HK-2 (cell line): ENCODE results near the gene ZBTB16.
A peak's percentile ranks its signal among the peaks of the same experiment; 100 is the strongest.

Experiments
- DNase-seq: peaks from one replicate; pipeline ENCODE4 v3.0.0-alpha.2; 2018; ENCODE audit not compliant: unreplicated experiment

ZBTB16 gene

DNA sequence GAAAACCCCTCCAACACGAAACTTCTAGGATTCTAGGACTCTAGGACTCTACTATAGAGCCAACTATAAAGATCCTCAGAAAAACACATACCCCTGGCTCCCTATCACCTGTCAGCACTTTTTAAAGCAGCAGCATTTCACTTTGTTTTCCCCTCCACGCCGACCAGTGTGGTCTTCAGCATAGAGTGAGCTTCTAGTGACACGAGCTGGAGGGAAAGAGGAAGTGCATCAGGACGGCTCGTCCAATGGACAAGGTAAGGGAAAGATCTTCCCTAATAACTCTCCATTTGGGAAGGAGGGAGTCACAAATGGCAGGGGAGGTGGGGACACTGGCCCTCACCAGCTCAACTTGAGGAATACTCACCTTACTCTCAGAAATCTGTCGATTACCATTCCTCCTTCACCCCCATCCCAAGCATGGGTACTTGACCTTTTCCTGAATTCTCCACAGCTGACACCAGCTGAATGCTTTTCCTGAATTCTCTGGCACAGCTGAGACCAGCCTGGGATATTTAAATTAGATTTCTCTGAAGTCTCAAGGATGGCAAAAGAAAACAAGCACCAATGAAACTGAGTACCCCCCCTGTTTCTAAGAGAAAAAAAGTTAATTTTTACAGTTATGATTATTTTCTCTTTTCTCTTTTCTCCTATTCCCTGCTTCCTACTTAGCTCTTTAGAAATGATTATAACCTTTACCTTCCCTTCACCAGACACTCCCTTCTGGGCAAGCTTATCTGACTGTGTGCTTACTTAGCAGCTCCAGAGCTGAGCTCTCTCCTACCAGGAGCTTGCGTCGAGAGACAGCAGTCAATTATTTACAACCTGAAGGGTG, 203.4 kb downstream of the ZBTB16 start:
- no peak for DNase-seq

DNA sequence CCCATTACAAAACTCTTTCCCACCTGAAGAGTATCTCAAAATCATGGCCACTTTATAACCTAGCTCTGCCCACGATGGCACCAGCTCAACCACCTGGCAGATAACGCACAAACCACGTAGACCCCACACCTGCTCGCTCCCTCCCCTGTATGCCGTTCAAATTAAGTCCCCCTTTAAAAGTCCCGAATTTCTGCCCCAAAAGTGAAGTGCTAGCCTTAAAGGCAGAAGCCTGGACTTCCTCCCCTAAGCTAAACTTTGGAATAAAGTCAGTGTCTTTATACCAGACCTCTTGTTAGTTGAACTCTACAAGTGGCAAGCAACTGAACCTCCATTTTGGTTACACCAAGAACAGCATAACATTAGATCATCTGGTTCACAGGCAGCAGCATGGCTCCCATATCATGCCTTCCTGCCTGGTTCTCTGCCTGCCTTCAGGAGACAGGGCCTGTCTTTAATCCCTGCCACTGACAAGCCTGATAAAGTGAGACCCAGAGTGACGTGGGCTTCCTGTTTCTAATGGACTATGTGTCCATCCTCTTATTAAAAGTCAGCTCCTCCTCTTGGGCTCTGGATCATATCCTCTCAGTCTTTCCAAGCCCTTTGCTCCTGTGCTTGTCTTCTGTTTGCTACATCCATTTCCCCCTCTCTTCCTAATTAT, 204.1 kb downstream of the ZBTB16 start:
- no peak for DNase-seq

DNA sequence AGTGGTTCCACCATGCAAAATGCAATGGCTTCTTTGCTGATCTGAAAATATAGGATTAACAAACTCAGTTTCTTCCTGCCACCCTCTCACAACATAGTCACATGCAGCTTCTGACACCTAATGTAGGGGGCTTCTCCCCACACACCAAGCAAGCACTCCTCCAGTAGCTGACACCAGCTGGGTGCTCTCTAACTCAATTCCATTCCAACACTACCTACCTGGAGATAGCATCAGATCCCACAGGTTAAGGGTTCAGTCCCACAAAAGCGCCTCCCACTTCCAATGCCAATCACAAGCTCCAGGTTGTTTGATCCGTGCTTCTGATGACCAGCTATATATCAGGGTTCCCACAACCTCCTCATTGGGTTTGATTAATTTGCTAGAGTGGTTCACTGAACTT, 204.9 kb downstream of the ZBTB16 start:
- DNase-seq, result no peak

DNA sequence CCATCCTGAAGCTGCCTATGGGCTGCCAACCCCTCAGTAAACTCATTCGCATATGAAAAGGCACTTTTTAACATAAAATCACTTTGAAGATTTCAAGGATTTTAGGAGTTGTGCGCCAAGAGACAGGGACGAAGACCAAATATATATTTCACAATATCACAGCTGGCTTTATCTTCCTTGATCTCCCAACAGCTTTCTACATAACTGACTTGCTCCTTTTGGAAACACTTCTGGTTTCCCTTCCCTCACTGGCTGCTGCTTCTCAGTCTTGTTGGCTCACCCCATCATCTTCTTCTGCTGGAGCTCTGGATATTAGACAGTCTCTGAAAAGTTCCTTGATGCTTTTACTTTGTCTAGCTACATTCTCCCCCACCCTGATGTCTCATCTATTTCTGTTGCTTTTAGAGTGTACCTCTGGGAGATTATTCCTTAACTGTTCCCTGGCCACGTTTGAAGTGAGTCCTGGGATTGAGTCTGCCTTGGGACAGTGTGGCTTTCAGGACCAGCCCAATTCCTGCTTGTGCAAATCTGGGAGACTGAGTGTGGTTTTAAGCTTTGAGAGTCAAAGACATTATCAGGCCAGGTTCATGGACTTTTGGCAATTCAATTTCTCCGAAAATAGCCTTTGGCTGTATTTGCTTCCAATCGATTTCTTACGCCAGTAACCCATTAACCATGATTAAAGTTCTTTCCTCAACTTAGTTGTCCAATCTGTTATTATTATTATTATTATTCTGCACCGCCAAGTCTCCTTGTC, 205.8 kb downstream of the ZBTB16 start:
- no peak for DNase-seq

DNA sequence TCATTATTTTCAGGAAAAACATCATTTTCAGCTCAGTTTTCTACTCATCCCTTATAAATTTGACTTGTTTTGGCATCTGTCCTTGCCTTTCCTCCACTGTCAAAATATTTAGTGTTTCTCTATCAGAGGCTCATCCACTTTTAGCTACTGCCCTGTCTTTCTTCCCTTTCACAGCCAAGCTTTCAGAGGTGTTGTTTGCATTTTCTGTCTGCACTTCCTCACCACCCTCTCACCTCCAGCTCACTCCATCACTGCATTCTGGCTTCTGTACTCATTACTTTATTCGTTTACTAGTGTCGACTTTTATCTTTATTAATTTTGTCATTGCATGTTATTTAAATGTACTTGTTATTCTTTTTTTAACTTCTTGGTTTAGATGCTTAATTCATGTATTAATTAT, 210.0 kb downstream of the ZBTB16 start:
- DNase-seq, result no peak

DNA sequence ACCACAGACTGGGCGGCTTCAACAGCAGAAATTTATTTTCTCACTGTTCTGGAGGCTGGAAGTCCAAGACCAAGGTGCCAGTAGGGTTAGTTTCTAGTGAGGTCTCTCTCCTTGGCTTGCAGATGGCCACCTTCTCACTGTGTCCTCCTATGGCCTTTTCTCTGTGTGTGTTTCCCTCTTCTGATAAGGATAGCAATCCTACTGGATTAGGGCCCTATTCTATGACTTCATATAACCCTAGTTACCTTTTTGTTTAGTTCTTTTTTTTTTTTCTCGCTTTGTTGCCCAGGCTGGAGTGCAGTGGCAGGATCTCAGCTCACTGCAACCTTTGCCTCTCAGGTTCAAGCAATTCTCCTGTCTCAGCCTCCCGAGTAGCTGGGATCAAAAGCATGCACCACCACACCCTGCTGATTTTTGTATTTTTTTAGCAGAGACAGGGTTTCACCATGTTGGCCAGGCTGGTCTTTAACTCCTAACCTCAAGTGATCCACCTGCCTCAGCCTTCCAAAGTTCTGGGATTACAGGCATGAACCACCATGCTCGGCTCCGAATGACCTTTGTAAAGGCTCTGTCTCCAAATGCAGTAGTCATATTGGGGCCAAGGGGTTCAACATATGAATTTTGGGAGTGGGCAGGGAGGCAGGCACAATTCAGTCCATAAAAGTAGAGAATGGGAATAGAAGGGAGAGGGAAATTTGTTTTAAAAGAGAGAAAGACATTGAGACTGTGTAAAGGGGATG, 211.2 kb downstream of the ZBTB16 start:
- no peak for DNase-seq

DNA sequence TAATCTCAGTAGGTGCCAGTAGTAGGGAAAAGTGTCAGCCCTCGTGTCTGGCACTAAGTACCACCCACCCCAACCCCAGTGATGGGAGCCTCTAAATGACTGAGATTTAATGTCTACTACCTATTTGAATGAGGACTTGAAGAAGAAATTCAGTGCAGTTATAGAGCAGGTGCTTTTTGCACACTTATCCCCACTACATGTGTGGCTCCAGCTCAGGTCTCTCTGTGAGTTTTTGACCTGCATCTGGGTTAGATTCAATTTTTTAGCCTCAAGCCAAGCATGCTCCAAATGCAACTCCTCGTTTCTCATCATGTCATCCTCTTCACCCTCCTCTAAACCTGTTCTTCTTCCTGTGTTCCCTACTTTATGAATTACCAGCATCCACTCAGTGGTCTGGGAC, 211.8 kb downstream of the ZBTB16 start:
- DNase-seq, result no peak

DNA sequence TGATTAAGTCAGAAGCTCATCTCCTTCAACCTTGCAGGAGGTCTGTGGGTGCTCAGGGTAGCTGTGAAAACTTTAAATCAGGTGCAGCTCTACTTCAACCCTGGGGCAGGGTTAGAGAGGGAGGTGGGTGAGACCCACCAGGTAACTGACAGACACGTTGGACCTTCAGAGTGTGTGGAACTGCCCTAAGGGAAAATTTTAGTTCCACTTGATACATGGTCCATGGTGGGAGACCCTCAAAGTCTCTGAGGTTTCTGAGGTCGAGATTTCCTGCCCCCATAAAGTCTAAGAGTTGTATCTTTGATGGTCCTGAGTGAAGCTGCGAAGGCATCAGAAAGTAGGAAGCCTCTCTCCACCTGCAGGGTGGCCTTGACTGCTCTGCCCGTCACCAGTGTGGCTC, 212.8 kb downstream of the ZBTB16 start:
- DNase-seq, result no peak

DNA sequence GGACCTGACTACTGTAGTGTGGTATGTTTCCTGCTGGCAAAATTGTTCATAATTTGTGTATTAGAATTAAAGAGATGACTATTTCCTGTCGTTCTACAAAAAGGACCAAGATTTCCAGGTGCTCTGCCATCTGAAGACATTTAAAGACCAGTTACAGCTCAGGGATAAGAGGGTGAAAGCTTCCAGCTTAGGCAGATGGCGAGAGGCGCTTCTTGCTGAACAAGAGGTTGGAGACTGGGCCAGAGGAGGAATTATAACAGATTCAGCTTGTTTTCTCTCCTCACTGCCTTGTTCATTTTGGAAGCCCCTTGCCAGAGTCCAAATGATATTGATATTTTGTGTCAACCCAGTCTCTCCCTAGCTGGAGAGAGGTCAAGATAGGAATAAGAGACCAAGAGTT, 213.6 kb downstream of the ZBTB16 start:
- DNase-seq, result no peak

DNA sequence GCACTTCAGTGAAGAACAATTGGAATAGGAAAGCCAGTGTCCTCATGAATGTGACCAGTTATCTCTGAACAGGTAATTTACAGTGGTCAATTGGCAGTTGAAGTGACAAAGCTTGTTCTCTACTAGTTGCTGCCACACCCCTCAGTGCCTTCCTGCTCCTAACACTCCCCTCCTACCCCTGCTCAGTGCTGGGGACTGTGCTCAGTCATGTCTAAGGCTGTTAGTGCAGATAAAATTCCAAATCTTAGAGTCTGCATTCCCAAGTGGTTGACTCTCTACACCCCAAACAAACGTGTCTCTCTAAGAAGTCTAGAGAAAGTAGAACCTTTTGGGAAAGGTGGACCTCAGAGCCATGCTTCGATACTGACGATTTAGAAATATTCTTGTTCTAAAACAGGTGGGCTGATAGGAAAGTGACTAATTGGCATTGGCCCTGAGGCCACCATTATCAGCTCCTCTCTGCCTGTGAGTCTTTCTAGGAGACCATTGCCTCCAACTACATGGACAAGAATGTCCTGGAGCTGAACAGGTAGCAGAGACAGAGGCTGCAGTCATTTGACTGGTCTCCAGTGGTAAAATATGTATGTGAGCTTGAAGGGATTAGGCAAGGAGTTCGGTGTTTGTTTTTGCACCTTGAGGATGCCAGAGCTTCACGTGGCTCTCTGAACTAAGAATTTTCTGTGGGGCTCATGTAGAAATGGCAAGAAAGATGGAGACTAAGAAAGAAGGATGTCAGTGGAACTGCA, 214.6 kb downstream of the ZBTB16 start:
- DNase-seq, result no peak

DNA sequence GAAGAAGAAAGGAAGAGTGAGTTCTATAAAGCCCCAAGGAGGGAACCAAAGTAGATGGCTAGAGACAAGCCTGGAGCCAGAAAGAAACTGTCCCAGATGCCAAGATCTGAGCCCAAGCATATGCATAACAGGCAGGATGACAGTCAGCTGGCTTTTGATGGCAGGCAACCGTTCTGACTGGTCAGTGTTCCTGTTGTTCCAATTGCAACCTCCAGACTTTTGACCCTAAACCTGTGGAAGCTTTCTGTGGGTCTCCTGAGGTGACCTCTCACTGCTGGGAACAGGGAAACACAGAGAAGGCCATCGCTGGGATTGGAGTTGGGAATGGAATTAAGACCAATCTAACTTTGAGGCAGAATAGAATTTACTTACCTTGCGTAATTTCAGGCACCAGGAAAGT, 215.1 kb downstream of the ZBTB16 start:
- DNase-seq, result no peak

DNA sequence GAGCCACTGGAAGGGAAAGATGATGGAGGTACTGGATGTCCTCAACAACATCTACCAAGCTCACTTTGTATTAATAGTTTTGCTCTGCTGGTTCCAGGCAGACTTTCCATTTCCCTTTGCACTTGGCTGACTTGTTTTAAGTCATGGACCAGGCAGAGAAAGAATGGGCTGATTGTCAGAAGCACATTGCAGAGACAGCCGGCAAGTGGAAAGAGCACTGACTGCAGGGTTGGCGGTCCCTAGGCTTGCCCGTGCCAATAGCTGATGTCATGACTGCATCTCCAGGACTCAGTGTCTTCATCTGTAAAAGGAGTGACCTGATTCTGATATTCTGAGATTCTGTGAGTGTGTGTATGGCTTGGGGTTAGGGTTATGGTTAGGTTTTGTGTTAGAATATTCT, 215.8 kb downstream of the ZBTB16 start:
- DNase-seq, result no peak

DNA sequence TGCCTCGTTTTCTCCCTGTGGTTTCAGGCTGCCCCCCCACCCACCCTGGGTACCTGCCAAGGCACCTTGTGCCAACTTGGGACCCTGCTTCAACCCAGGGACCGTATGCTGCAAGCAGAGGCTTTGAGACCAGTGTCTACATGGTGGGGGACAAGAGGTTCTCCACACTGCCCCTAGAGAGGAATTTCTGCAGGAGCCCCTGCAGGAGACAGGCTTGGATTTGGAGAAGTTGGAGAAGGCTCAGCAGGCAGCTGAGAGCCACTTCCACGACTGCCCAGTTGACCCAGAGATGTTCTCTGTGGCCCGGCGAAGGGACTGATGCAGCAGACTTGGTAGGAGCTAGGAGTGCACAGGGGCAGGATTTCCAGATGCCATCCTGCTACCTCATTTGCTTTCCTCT, 216.6 kb downstream of the ZBTB16 start:
- DNase-seq, result no peak

DNA sequence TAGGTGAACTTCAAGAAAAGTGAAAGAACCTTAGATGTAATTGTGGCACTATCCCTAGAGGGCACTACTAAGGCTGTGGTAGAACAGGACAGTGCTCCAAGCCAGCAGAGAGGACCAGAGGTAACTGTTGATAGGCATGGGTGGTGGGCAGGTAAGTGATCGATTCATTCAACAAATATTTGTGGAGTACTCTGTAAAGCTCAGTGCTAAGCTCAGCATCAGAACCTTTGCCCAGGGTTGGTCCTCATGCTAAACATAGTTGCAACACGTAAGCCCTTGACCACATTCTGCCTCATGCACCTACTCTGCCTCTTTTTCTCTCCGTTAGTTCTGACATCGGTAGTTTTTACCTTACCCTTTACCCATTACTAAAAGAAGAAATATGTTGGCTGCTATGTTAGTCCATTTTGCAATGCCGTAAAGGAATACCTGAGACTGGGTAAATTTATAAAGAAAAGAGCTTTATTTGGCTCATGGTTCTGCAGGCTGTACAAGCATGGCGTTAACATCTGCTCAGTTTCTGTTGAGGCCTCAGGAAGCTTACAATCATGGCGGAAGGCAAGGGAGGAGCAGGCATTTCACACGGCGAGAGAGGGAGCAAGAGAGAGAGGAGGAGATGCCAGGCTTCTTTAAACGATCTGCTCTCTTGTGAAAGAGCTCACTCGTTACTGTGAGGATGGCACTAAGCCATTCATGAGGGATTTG, 218.3 kb downstream of the ZBTB16 start:
- no peak for DNase-seq

DNA sequence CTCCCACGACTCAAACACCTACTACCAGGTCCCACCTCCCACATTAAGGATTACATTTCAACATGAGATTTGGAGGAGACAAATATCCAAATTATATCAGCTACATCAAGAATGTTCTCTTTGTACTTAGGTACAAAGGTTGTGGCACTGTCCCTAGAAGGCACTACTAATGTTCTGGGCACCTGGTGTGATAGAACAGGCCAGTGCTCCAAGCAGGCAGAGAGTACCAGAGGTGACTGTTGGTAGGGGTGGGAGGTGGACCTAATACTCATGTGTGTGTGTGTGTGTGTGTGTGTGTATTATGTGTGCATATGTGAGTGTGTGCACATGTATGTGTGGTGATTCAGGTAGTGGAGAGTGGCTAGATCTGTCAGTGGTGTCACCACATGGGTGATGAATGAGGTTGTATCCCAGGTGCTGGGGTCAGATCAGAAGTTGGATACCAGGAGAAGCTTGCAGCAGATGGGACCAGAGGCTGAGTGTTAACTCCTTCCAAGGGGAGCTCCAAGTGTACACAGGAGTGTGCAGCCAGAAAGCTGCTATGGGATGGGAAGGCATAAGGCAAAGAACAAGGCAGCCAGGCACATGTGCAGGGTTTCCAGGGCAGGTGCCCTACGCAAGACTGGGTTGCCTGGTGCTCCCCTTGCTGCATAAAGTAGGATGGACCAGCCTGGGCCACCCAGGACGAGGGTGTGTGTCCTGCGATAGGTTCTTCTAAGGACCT, 219.0 kb downstream of the ZBTB16 start:
- DNase-seq, result no peak

DNA sequence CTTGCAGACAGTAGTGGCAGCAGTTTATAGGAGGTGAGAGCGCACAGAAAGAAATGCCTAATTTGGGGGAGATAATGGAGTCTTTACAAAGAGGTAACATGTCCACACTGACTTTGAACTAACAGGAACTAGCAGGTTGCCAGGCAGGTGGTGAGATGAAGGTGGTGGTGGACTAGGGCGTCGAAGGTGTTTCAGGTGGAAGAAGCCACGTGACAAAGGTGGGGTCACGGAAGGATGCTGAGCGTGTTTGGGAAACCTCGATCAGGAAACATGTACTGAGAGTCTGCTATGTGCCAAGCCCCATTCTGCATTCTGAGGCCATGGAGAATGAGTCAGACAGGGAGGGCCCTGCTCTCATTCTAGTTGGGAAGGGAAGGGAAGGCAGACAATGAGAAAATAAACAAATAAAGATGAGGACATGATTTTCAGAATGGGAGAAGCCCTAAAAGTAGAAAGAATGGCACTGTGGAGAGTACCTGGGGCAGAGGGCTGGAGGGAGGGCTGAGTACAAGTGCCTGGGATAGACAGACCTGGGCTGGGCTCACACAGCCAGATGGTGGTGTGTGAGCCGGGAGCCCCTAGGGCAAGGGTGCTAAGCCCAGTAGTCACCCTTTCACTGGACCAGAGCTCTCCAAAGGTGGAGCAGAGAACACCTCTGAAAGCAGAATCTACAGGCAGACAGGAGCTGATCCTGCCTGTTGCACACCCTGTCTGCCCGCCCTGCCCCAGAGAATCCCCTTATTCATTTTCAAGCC, 220.5 kb downstream of the ZBTB16 start:
- DNase-seq, result no peak

DNA sequence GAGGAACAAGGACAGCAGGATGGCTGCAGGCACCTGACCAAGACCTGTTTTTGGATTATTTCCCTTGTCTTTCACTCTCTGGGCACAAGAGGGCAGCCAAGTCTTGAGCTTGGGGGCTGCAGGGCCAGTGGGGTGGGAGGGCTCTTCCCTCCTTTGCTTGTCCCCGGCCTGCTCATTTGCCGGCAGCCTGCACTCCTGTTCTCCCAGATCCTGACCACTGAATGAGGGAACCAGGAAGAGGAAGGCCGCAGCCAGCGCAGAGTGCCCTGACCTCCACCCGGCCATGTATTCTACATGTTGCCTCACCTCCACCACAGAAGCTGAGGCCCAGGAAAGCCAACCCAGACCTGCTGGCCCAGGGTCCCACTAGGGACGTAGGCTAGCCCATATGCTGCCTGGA, 221.2 kb downstream of the ZBTB16 start:
- DNase-seq, result peak; percentile 77

DNA sequence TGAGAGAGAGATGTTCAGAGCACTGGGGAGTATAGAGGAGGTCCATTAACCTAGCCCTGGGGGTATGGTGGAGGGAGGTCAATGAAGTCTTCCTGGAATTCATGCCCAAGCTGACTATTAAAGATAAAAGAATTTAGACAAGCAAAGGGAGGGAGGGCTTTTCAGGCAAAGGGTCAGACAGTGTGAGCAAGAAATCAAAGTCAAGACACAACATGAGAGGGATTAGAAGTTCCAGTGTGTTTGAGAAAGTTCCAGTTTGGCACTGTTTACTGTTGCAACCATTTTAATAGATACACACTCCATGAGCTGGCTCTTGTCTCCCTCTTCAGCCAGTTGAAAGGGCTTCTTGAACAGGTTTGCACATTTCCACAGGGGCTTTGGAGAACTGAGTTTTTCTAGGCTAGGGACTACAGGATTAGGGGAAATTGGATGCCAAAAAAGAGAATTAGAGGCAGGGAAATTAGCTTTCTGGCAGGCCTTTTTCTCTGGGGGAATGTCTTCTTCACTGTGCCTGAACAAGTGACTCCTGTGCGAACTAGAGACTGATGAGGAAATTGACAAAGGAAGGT, 222.0 kb downstream of the ZBTB16 start:
- no peak for DNase-seq

DNA sequence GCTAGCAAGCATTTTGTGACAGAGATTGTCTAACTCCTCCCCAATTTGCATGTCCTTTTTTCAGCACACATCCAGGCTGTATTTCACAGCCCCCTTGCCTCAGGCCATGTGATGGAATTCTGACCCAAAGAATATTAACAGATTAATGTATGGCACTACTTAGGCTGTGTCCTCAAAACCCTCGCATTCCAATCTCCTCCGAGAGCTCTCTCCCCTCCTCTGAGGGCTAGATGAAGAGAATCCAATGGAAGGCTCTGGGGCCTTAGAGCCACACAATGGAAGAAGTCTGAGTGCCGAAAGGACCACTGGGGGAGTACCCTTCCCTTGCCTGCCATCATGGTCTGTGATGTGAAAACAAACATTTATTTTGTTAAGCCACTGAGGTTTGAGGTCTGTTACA, 223.0 kb downstream of the ZBTB16 start:
- DNase-seq, result no peak
